NCI-H2107 (cell line): Measurements from ENCODE around the gene PLCH1.

ENCODE experiments used
- DNase-seq: peaks from one replicate; lab custom pipeline; 2025; lab: John Stamatoyannopoulos, UW

PLCH1 gene

DNA sequence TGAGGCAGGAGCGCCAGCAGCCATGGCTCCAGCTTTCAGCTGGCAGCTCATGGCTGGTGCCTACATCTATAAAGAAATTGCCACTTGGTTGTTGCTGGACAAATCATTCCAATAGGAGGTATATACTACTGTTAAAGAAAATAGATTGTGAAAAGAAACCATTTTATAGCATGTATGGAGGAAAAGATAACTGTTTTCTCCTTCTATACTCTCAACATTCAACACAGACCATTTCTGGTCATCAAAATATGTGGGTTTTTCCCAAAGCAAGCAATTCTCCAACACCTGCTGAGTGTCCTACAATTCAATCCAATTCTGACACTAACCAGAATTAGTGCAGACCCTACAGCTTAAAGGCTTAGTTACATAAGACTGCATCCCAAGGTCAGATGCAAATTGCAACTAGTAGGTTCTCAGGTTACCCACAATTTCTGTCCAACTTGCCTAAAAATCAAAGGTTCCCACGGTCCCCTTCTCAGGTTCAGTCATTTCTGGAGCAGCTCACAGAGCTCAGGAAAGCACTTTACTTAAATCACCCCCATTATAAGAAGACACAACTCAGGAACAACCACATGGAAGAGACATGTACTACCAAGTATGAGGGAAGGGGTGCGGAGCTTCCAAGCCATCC, 409.0 kb downstream of the PLCH1 start:
- DNase-seq, result no peak

DNA sequence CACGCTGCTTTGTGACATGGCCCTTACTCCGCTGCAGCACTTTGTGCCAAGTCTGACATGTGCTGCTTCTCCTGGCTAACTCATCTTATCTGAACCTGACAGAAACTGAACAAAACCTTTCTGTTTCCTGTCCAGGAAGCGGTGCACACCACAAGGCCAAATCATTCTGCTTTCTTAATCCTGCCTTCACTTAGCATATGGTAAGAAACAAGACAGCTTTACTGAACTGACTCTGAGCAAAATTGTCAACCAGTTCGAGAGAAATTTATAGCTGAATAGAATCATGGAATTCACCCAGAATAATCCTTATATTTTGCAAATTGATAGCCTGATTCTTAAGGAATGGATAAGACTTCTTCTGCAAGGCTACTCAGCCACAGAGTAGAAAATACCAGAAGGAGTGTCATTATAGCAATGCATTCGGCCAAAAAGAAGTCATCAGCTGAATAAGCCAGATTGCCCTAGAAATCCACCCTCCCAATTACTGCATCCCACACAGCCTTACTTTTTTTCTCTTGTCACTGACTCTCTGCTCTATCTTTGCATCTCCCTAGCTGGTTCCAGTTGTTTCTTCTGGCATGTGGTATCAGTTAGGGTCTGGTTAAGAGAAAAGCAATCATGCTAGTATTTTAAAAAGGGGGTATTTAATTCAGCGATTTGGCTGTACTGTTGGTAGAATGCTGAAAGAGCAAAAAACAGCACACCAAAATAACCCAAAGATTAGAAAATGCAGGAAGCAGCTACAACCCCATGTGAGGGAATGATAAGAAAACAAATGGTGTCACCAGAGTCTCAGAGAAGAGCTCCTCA, 409.8 kb downstream of the PLCH1 start:
- no peak for DNase-seq

DNA sequence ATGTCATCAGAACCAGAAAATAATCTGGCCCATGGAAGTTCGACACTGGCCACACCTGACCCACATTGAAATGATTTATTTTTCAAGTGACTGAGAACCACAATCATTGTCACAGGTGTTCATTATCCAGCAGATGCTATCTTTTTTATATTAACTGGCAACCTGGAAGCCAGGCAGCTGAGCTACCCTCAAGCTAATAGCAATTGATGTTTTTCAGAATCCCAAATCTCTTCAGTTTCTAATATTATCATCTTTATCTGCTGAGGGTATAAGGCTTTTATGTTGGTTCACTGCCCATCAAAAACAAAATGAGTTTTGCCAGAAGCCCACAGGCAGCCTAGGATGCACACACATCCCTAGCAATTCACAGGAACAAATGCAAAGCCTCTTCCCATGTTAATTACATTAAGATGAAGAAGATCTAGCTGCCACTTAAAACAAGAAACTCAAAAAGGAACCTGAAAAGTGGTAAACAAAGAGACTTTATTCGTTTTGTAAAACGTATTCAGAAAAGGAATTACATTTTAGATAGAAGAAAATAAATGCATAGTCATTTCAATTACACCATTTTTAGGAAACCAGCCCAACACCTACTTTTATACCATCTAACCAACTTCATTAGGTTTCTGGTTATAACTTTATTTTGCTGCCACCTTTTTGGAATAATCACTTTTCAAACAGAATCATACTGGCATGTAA, 410.5 kb downstream of the PLCH1 start:
- no peak for DNase-seq

DNA sequence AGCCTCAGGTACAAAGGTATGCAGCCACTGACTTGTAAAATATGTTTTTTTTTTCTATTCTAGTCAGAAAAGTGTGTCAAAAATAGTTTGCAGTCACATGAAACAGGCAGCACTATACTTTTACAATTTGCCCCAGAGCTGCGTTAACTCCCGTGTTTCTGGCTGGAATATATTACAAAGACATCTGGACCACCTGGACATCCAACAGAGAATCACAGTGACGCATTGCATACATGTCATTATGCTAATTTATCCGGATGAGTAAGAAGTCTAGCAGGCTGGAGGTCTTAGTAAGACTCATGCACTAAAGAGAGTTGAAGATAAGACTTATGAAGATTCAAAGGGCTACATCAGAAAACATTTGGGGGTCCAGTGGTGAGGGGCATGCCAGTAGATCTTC, 412.2 kb downstream of the PLCH1 start:
- DNase-seq, result no peak

DNA sequence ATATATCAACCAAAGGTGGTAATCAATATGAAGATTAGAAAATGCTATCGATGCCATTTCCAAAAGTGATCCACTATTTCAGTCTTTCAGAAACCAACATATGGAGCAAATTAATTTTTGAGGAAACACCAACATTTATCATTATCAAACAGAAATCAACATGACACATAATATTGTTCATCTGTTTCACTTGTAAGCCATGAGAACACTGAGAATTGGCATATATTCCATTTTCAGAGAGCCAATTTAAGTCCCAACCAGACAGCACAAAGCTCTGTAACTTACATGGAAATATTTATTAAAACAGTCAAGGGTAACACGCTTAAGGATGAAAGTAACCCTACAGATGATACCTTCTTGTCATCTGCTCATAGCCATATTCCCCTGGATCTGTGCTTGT, 413.8 kb downstream of the PLCH1 start:
- no peak for DNase-seq

DNA sequence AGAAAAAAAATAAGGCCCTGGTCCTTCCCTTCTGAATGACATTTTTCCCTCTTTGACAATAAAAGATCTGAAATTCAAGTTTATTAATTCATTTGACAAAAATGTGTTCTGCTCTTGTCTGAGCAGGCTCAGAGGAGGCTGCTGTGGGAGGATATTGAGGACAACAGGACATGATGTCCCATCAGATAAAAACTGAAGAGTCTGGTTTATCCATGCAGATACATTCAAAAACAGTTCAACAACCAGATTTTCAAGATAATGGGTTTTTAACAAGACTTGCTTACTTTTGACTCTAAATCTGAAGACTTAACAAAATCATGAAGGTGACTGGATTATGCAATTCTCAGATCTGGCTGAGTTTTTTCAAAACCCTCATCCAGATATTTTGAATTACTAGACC, 414.5 kb downstream of the PLCH1 start:
- no peak for DNase-seq

DNA sequence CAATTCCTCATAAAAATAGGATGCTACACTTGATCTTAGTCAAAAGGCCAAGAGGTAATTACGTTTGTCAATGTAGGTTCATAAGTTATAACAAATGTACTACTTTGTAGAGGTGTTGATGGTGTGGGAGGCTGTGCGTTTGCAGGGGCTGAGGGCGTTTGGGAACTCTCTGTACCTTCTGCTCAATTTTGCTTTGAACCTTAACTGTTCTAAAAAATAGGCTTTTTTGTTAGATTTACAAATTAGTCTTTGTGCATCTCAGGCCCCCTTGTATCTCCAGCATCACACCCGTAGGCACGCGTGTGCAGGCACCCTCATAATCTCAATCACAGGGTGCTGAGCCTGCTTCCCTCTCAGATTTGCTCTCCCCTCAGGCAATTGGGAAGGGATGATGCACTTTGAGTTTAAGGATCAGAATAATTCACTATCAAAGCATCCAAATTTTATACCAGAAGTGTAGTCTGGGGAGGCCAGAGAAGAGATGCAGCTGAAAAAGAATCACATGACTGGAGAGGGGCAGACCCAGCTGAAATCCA, 415.3 kb downstream of the PLCH1 start:
- no peak for DNase-seq

DNA sequence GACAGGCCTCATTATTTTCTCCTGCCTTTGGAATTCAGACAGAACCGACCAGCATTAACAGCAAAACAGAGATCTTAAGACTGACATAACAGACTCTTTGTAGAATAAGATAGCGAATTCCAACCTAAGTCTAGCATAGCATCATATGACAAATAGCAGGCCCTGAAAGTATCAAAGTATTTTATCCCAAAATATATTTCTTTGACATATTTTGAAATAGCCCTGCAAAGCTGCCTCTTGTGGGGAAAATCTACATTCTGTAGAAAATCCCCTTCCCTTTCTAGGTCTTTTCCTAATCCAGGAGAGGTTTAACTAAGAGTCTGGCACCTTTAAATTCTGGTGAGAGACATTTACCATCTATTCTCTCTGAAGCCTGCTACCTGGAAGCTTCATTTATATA, 417.0 kb downstream of the PLCH1 start:
- no peak for DNase-seq

DNA sequence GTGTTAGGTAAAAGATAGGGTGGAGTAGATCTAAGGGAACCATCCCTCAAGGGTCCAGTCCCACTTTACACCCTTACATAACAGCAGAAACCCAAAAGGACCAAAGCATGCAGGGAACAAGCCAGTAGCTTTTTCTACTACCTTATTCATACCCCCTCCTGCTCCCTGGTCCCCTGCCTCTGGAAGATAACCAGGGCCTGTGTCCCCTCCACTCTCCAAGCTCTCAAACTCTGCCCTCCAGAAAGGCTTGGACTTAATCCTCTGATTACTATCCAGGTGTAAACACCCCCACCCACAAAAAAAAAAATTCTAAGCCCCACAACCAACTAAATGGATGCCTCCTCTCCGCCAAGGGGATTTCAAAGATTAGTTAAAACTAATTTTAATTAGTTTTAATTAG, 417.4 kb downstream of the PLCH1 start:
- DNase-seq, result no peak

DNA sequence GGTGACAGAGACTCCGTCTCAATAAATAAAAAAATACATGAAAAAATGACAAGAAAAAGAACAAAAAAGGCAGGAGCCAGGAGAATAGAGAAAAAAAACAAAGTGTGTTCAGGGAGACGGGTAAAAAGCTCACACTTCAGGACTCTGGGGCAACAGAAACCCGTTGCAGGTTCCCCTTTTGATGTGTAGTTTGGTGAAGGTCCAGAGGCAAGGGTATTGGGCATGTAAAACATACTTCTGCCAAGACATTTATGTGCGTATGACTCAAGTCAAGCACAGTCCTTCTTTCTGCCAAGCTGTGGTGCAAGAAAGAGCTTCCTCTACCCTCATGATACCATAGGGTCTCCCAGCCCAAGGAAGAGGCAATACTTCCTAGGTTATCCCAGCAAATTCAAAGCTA, 418.0 kb downstream of the PLCH1 start:
- DNase-seq, result no peak

DNA sequence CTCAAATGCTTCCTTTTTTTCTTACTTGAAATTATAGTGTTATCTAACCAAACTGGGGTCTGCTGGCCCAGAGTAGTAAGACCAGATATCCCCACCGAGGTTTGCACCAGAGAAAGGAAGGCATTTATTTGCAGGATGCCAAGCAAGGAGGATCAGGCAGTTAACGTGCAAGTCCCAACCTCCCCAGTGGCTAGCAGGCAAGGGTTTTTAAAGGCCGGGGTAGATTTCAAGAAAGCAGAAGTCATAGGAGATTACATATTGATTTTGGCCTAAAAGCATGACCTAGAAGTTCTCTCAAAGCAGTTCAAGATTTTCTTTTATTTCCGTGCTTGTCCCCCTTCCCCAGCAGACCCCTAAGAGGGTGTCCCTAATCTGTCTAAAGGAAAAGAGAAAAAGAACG, 418.6 kb downstream of the PLCH1 start:
- no peak for DNase-seq
